Measurements from ENCODE around the gene ZBTB8B. TPM values are rescaled to one million over a fixed set of nuclear protein-coding genes. Genes with fewer than 3 reads are reported as not detected.

ZBTB8B gene
- total RNA-seq, 1 donor from 2014 or later, result 3.3 TPM

GRCh38 chr1:32465578-32465933 lies 684 bp downstream of the ZBTB8B start:
- Mint-ChIP-seq H3K27me3 (ENCODE audit: low read depth) (peaks cover 20% of the 10 kb centered on the region), H3K9me3 (no peaks in the 10 kb centered on the region), H3K4me1 (peaks cover 18% of the 10 kb centered on the region), H3K27ac (ENCODE audit: unreplicated experiment) (no peak overlapping the region), H3K36me3 (ENCODE audit: low read depth) (no peaks in the 10 kb centered on the region), H3K4me3 (peak overlapping the region; percentile 96)
- DNase-seq (ENCODE audit: low read depth, low spot score), result no peak
- TF ChIP-seq CTCF (conservative IDR thresholded peaks at IDR 0.05), result no peak

GRCh38 chr1:32466761-32467160 lies 1.9 kb downstream of the ZBTB8B start:
- Mint-ChIP-seq H3K27ac (ENCODE audit: unreplicated experiment) (no peak overlapping the region), H3K4me3 (peak overlapping the region; percentile 24), H3K4me1 (peaks cover 18% of the 10 kb centered on the region), H3K27me3 (ENCODE audit: low read depth) (peaks cover 15% of the 10 kb centered on the region), H3K36me3 (ENCODE audit: low read depth) (no peaks in the 10 kb centered on the region), H3K9me3 (no peaks in the 10 kb centered on the region)
- no peak for TF ChIP-seq CTCF (conservative IDR thresholded peaks at IDR 0.05)
- DNase-seq (ENCODE audit: low read depth, low spot score), result no peak

- Mint-ChIP-seq H3K9me3 (no peaks in the 10 kb centered on the region), H3K36me3 (ENCODE audit: low read depth) (no peaks in the 10 kb centered on the region), H3K4me3 (no peak overlapping the region), H3K4me1 (peaks cover 18% of the 10 kb centered on the region), H3K27me3 (ENCODE audit: low read depth) (peaks cover 4% of the 10 kb centered on the region), H3K27ac (ENCODE audit: unreplicated experiment) (peak overlapping the region; percentile 12)
- no peak for DNase-seq (ENCODE audit: low read depth, low spot score)
- TF ChIP-seq CTCF (conservative IDR thresholded peaks at IDR 0.05), result no peak
These were observed 3.9 kb downstream of the ZBTB8B start for GRCh38 chr1:32468791-32469190.

GRCh38 chr1:32470431-32470830 lies 5.6 kb downstream of the ZBTB8B start:
- no peak overlapping the region for H3K27ac Mint-ChIP-seq (ENCODE audit: unreplicated experiment)
- DNase-seq (ENCODE audit: low read depth, low spot score), result no peak
- H3K27me3 Mint-ChIP-seq (ENCODE audit: low read depth), result peaks cover 4% of the 10 kb centered on the region
- no peaks in the 10 kb centered on the region for H3K36me3 Mint-ChIP-seq (ENCODE audit: low read depth)
- H3K4me1 Mint-ChIP-seq, result peaks cover 8% of the 10 kb centered on the region
- no peaks in the 10 kb centered on the region for H3K9me3 Mint-ChIP-seq
- TF ChIP-seq CTCF (conservative IDR thresholded peaks at IDR 0.05), result no peak
- H3K4me3 Mint-ChIP-seq, result no peak overlapping the region

- H3K36me3 Mint-ChIP-seq (ENCODE audit: low read depth), result no peaks in the 10 kb centered on the region
- no peak overlapping the region for H3K4me3 Mint-ChIP-seq
- no peak overlapping the region for H3K27ac Mint-ChIP-seq (ENCODE audit: unreplicated experiment)
- H3K9me3 Mint-ChIP-seq, result no peaks in the 10 kb centered on the region
- H3K4me1 Mint-ChIP-seq, result peaks cover 3% of the 10 kb centered on the region
- peaks cover 2% of the 10 kb centered on the region for H3K27me3 Mint-ChIP-seq (ENCODE audit: low read depth)
- TF ChIP-seq CTCF (conservative IDR thresholded peaks at IDR 0.05), result peak; percentile 46
- DNase-seq (ENCODE audit: low read depth, low spot score), result peak; percentile 14
These were observed 6.3 kb downstream of the ZBTB8B start for GRCh38 chr1:32470991-32471694.
